ENCODE data around the gene TSC2. TPM values are rescaled to one million over a fixed set of nuclear protein-coding genes. Genes with fewer than 3 reads are reported as not detected.

TSC2 gene
- total and polyA plus RNA-seq, 12 donors: 18.6 to 333 (median 92.6) TPM

DNA sequence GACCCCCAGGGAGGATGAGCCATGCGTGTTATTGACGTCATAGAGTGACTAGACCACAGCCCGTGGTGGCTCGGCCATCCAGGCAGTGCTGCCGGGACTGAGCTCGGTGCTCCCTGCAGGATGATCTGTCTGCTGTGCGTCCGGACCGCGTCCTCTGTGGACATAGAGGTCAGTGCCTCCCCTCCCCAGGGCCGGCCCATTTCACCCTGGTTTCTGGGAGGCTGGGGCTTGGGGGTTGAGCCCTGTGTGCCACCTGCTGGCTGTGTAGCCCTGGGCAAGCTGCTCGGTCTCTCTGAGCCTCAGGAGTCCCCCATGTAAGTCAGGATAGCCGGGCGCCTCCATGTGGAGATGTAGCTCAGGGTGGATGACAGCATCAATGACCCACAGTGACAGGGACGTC is 8.3 kb downstream of the TSC2 start:
- peaks cover 0 to 63% of the 10 kb centered on the region in 2 donors for H3K36me3 ChIP-seq (replicated peaks in 1 of 2)
- no peaks in the 10 kb centered on the region for H3K27me3 ChIP-seq
- no peaks in the 10 kb centered on the region for H3K4me1 ChIP-seq (replicated peaks in 1 of 2)
- DNase-seq: no peak
- intact Hi-C loops (cut with DNase I): no loop called here
- H3K27ac ChIP-seq: no peak overlapping the region
- 55 to 83% (median 74%) methylated on average over 4 to 15 of the region's 15 CpGs for WGBS, 4 donors
- no peaks in the 10 kb centered on the region for H3K9me3 ChIP-seq (replicated peaks in 1 of 3)
- TF ChIP-seq, protein P1, sequence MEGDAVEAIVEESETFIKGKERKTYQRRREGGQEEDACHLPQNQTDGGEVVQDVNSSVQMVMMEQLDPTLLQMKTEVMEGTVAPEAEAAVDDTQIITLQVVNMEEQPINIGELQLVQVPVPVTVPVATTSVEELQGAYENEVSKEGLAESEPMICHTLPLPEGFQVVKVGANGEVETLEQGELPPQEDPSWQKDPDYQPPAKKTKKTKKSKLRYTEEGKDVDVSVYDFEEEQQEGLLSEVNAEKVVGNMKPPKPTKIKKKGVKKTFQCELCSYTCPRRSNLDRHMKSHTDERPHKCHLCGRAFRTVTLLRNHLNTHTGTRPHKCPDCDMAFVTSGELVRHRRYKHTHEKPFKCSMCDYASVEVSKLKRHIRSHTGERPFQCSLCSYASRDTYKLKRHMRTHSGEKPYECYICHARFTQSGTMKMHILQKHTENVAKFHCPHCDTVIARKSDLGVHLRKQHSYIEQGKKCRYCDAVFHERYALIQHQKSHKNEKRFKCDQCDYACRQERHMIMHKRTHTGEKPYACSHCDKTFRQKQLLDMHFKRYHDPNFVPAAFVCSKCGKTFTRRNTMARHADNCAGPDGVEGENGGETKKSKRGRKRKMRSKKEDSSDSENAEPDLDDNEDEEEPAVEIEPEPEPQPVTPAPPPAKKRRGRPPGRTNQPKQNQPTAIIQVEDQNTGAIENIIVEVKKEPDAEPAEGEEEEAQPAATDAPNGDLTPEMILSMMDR (IDR thresholded peaks at IDR 0.05): no peak
- TF ChIP-seq POLR2A (IDR thresholded peaks at IDR 0.05): no peak
- no peak overlapping the region for H3K4me3 ChIP-seq

DNA sequence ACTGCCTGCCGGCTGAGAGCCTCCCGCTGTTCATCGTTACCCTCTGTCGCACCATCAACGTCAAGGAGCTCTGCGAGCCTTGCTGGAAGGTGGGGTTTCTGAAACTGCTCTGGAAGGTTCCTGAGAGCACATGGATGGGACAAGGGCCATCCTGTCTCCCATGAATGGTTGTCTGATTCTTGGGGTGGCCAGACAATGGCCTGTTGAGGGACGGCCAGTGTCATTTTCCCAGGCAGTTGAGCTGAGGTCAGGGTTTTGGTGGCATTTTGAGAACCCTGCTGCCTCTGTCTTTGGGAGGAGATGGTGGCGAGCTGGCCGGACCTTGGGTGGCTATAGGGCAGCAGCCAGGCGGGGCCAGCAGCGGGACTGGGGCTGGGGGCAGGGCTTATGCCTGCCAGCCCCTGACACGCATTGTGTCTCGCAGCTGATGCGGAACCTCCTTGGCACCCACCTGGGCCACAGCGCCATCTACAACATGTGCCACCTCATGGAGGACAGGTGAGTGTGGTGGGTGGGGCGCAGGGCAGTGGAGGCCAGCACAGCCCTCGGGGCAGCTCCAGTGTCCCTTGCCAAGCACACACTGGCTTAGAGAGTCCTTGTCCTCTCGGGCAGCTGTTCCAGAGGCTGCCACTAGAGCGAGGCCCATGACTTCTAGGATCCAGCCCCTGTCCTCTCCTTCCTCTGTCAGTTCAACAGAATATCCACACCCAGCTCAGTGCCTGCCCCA is 9.1 kb downstream of the TSC2 start:
- Histone ChIP-seq H3K4me1 (replicated peaks in 1 of 2) (no peaks in the 10 kb centered on the region), H3K27me3 (no peaks in the 10 kb centered on the region), H3K27ac (no peak overlapping the region), H3K36me3 (replicated peaks in 1 of 2) (peaks cover 0 to 57% of the 10 kb centered on the region in 2 donors), H3K4me3 (no peak overlapping the region), H3K9me3 (replicated peaks in 1 of 3) (no peaks in the 10 kb centered on the region)
- intact Hi-C loops (cut with DNase I): no loop called here
- DNase-seq: no peak
- TF ChIP-seq, protein P1 (IDR thresholded peaks at IDR 0.05): peak in 2 of 6 experiments; percentile 27 to 51
- no peak for TF ChIP-seq POLR2A (IDR thresholded peaks at IDR 0.05)
- 89 to 96% (median 91%) methylated on average over 4 to 19 of the region's 19 CpGs for WGBS, 4 donors

- Histone ChIP-seq H3K4me3 (no peak overlapping the region), H3K27me3 (no peaks in the 10 kb centered on the region), H3K9me3 (replicated peaks in 1 of 3) (no peaks in the 10 kb centered on the region), H3K4me1 (replicated peaks in 1 of 2) (no peaks in the 10 kb centered on the region), H3K27ac (no peak overlapping the region), H3K36me3 (replicated peaks in 1 of 2) (peaks cover 0 to 63% of the 10 kb centered on the region in 2 donors)
- intact Hi-C loops (cut with DNase I): no loop called here
- no peak for DNase-seq
- 87 to 91% (median 88%) methylated on average over 8 to 10 of the region's 10 CpGs for WGBS, 4 donors
- no peak for TF ChIP-seq POLR2A (IDR thresholded peaks at IDR 0.05)
- TF ChIP-seq, protein P1 (IDR thresholded peaks at IDR 0.05): no peak
Measured at GRCh38 chr16:2057438-2057837, 9.7 kb downstream of the TSC2 start.

DNA sequence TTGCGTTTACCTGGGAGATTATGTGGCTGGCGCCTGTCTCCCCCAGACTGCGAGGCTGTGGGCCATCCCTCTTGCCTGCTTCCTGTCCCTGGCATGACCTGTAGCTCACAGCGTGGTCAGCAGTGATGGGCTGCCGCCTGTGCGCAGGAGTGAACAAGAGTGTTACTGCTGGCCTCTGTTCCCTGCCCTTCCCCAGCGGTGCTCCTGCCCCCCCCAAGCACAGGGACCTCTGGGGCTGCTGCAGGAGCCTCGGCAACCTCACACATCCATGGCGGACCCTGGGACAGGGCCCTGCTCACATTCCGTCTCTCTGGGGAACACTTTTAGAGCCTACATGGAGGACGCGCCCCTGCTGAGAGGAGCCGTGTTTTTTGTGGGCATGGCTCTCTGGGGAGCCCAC is 10.6 kb downstream of the TSC2 start:
- intact Hi-C loops (cut with DNase I): no loop called here
- 83 to 95% (median 91%) methylated on average over 5 to 13 of the region's 13 CpGs for WGBS, 4 donors
- H3K27me3 ChIP-seq: no peaks in the 10 kb centered on the region
- no peaks in the 10 kb centered on the region for H3K4me1 ChIP-seq (replicated peaks in 1 of 2)
- no peak for DNase-seq
- H3K9me3 ChIP-seq (replicated peaks in 1 of 3): no peaks in the 10 kb centered on the region
- no peak overlapping the region for H3K27ac ChIP-seq
- H3K36me3 ChIP-seq (replicated peaks in 1 of 2): peaks cover 0 to 64% of the 10 kb centered on the region in 2 donors
- H3K4me3 ChIP-seq: no peak overlapping the region
- TF ChIP-seq, protein P1 (IDR thresholded peaks at IDR 0.05): no peak
- TF ChIP-seq POLR2A (IDR thresholded peaks at IDR 0.05): no peak
